ENCODE measurements around the gene CACNA1D.

Gene CACNA1D

GRCh38 chr3:53523346-53523745 is 28.9 kb downstream of the CACNA1D start:
- ChIA-PET CTCF (no interaction called here), POLR2A (ENCODE audit: low non-redundant PET) (no interaction called here)
- TF ChIP-seq CTCF (conservative IDR thresholded peaks at IDR 0.05; ENCODE audit: low read depth) = no peak
- DNase-seq (ENCODE audit: low spot score) = no peak
- H3K27ac ChIP-seq = no peak overlapping the region

- DNase-seq (ENCODE audit: low spot score) = no peak
- CTCF ChIA-PET = no interaction called here
- no peak overlapping the region for H3K27ac ChIP-seq
- POLR2A ChIA-PET (ENCODE audit: low non-redundant PET) = no interaction called here
- TF ChIP-seq CTCF (conservative IDR thresholded peaks at IDR 0.05; ENCODE audit: low read depth) = no peak
Observed at GRCh38 chr3:53524566-53524965, 30.2 kb downstream of the CACNA1D start.

- no peak for DNase-seq (ENCODE audit: low spot score)
- ChIA-PET POLR2A (ENCODE audit: low non-redundant PET) (no interaction called here), CTCF (no interaction called here)
- no peak overlapping the region for H3K27ac ChIP-seq
- TF ChIP-seq CTCF (conservative IDR thresholded peaks at IDR 0.05; ENCODE audit: low read depth) = no peak
Observed at GRCh38 chr3:53525765-53526703, 31.6 kb downstream of the CACNA1D start.

GRCh38 chr3:53526704-53527055 is 32.3 kb downstream of the CACNA1D start:
- no peak for TF ChIP-seq CTCF (conservative IDR thresholded peaks at IDR 0.05; ENCODE audit: low read depth)
- no peak for DNase-seq (ENCODE audit: low spot score)
- CTCF ChIA-PET = interaction anchor here (0.6 kb wide), 1 partner anchor 41 kb away, joined by 3 read pairs; no protein-coding TSS in a partner anchor
- no peak overlapping the region for H3K27ac ChIP-seq
- POLR2A ChIA-PET (ENCODE audit: low non-redundant PET) = no interaction called here

GRCh38 chr3:53530205-53530604 is 35.8 kb downstream of the CACNA1D start:
- ChIA-PET POLR2A (ENCODE audit: low non-redundant PET) (no interaction called here), CTCF (no interaction called here)
- DNase-seq (ENCODE audit: low spot score) = no peak
- no peak overlapping the region for H3K27ac ChIP-seq
- no peak for TF ChIP-seq CTCF (conservative IDR thresholded peaks at IDR 0.05; ENCODE audit: low read depth)

GRCh38 chr3:53531749-53532148 is 37.3 kb downstream of the CACNA1D start:
- DNase-seq (ENCODE audit: low spot score) = no peak
- CTCF ChIA-PET = interaction anchor here (0.8 kb wide), 1 partner anchor 179 kb away, joined by 4 read pairs; no protein-coding TSS in a partner anchor
- POLR2A ChIA-PET (ENCODE audit: low non-redundant PET) = no interaction called here
- TF ChIP-seq CTCF (conservative IDR thresholded peaks at IDR 0.05; ENCODE audit: low read depth) = no peak
- no peak overlapping the region for H3K27ac ChIP-seq

Data from RWPE1 (cell line).